Adipocyte (in vitro differentiated cells): Measurements from ENCODE around the gene PRKCH.

Experiments
- DNase-seq: peaks from one replicate; pipeline ENCODE4 v3.0.0-alpha.2; 2015; ENCODE audit warnings: low read depth
- H3K27me3 ChIP-seq: replicated peaks from 2 replicates; pipeline ENCODE4 v1.7.0; 2013; ENCODE audit warnings: mild to moderate bottlenecking, low read length, moderate library complexity; ENCODE audit not compliant: control insufficient read depth, insufficient read depth
- H3K36me3 ChIP-seq: 2 replicates; pipeline ENCODE4 v1.7.0; 2013; ENCODE audit warnings: low read length, mild to moderate bottlenecking, moderate library complexity; ENCODE audit not compliant: control insufficient read depth, insufficient read depth, severe bottlenecking
- H3K4me1 ChIP-seq: 2 replicates; pipeline ENCODE4 v1.7.0; 2013; ENCODE audit warnings: mild to moderate bottlenecking, low read length, moderate library complexity; ENCODE audit not compliant: control insufficient read depth, insufficient read depth
- H3K4me3 ChIP-seq: 2 replicates; pipeline ENCODE4 v1.7.0; 2013; ENCODE audit warnings: mild to moderate bottlenecking, low read length, moderate library complexity
- H3K9ac ChIP-seq: 2 replicates; pipeline ENCODE4 v1.7.0; 2013; ENCODE audit warnings: mild to moderate bottlenecking, low read length, moderate library complexity
- H3K9me3 ChIP-seq: 2 replicates; pipeline ENCODE4 v1.7.0; 2013; ENCODE audit warnings: mild to moderate bottlenecking, low read length, moderate library complexity; ENCODE audit not compliant: control insufficient read depth

The PRKCH gene

DNA sequence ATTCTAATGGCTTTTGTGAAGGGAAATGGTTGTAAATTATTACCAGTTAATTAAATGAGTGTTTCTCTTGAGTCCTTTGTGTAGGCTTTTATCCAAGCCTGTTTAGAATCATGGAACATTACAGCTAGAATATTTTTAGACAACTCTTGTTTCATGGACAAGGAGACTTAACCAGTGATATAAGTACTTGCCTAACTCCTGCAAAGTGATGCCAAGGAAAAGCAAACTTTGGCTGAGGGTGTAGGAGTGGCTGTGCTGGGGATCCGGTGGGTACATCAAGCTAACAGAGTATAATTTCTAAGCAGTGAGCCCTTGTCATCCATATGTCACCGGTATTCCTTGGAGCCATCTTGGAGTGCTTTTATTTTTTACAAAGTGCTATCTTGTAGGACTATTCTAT is 61.5 kb downstream of the PRKCH start:
- DNase-seq: no peak
- Histone ChIP-seq H3K9ac (no peak overlapping the region), H3K4me1 (no peaks in the 10 kb centered on the region), H3K27me3 (peaks cover 54% of the 10 kb centered on the region), H3K4me3 (no peak overlapping the region), H3K36me3 (no peaks in the 10 kb centered on the region), H3K9me3 (no peaks in the 10 kb centered on the region)

DNA sequence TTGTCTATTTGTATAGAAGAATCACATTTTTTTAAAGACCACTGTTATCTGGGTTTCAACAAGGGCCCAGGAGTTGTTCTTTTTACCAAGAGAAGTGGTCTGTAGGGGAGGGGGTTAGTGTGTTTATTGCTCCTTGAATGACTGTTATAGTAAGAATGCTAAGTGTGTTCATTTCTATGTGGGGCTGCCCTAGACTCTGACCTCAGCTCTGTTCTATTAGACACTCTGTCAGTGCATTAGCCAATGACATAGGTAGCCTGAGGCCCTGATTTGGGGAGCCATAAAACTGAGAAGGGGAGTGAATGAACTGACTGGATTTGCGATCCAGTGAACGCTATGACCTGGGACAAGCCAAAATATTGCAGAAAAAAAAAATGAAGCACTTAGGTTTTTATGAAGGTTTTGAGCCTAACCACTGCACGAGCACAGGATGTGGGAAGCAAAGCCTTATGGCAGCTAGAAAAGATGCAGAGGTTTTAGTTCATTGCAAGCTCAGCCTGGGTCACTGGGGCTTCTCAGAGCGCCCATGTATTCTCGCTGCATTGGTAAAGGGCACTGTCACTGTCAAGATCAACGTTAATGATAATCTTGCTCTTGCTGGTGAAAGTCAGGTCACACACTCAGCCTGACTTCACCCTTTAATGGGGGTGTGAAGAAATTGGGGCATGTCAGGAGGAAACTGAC is 63.8 kb downstream of the PRKCH start:
- H3K4me3 ChIP-seq: no peak overlapping the region
- no peak for DNase-seq
- H3K9ac ChIP-seq: no peak overlapping the region
- peaks cover 46% of the 10 kb centered on the region for H3K27me3 ChIP-seq
- peaks cover 11% of the 10 kb centered on the region for H3K4me1 ChIP-seq
- no peaks in the 10 kb centered on the region for H3K36me3 ChIP-seq
- no peaks in the 10 kb centered on the region for H3K9me3 ChIP-seq

DNA sequence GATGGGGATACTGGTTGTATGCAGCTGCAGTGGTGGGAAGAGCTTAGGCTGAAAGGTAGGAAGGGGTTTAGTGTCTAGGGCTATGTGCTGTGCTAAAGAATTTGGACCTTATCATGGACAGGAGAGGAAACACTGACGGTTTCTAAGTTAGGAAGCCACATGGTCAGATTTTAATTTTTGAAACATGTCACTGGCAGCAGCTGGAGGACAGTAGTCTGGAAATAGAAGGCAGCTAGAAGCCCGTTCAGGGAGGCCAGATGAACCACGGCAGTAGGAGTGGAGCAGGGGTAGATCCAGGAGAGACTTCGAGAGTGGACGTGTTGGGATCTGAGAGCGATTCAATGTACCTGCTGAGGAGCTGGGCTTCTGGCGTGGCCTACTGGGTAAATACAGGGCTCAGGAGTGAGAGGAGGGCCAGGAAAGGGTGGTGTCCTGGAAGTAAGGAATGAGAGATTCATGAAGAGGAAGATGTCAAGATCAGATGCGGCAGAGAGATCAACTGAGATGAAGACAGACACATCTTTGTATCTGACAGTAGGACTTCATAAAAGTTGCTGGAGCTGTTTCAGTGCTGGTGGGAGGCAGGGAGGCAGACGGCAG is 64.9 kb downstream of the PRKCH start:
- Histone ChIP-seq H3K9me3 (no peaks in the 10 kb centered on the region), H3K4me3 (no peak overlapping the region), H3K4me1 (peaks cover 11% of the 10 kb centered on the region), H3K27me3 (peaks cover 35% of the 10 kb centered on the region), H3K36me3 (no peaks in the 10 kb centered on the region), H3K9ac (no peak overlapping the region)
- DNase-seq: no peak

DNA sequence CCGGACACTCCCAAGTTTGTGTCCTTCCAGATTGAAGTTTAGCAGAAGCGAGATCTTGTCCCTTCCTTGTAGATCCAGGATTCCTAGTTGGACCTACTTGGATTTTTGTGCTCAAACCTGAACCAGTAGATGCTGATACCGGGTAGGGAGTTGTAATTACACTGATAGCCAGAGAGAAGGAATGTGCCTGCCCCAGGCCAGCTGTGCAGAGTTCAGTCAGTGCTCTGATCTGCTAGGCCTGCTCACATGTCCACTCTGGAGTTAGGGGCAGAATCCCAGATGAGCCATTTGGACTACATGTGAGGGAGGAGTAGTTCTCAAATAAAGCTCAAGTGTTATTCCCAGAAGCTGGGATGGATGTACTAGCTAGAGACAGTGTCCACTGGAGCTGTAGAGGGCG is 65.7 kb downstream of the PRKCH start:
- Histone ChIP-seq H3K36me3 (no peaks in the 10 kb centered on the region), H3K27me3 (peaks cover 28% of the 10 kb centered on the region), H3K4me3 (no peak overlapping the region), H3K4me1 (peaks cover 11% of the 10 kb centered on the region), H3K9ac (no peak overlapping the region), H3K9me3 (no peaks in the 10 kb centered on the region)
- DNase-seq: no peak

DNA sequence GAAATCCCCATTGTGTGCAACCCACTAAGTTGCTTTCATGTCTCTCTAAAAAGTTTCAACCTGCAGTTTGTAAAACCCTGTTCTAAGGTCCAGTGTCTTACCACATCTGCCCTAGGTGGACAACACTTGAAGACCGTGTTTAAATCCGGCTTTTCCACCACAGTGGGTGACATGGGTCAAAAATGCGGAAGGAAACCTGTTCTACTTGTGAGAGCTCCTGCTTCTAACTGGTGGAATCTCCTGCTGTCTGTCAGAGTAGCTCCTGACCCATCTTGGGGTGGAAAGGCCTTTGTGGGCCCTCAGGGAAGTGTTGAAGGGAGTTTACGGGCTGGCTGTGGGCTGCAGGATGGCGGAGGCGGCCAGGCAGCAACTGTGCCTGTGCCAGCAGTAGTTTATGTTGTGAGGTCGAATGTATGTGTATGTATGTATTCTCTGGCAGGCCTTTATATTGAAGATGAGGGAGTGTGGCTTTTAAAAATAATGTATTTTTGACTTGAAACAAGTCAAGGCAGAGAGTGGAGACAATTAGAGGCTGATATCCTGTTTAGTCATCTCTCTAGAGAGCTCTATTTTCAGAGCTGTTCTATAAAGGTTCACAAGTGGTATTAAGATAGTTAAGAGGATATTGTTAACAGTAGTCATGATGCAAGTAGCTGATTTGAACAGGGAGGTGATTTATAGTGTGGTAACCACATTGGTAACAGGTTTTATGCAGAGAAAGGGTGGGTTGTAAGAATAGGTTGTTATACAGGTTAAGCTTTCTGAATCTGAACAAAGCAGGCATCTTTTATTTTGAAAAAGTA is 67.0 kb downstream of the PRKCH start:
- Histone ChIP-seq H3K9ac (no peak overlapping the region), H3K4me1 (peaks cover 11% of the 10 kb centered on the region), H3K27me3 (peaks cover 23% of the 10 kb centered on the region), H3K36me3 (no peaks in the 10 kb centered on the region), H3K4me3 (no peak overlapping the region), H3K9me3 (no peaks in the 10 kb centered on the region)
- DNase-seq: peak; percentile 1

DNA sequence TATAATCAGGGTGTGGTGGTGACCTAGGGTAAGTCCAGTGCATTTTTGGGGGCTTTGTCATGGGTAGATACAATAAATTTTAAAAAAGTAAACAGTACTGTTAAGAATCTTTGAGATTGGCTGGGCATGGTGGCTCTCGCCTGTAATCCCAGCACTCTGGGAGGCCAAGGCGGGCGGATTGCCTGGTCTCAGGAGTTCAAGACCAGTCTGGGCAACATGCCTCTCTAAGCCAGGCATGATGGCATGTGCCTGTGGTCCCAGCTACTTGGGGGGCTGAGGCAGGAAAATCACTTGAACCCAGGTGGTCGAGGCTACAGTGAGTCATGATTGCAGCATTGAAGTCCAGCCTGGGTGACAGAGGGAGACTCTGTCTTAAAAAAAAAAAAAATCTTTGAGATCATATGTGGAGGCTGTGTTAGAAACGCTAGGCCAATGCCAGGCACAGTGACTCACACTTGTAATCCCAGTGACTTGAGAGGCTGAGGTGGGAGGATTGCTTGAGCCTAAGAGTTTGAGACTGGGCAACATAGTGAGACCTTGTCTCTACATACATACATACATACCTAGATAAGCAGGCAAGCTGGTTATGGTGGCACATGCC is 67.7 kb downstream of the PRKCH start:
- Histone ChIP-seq H3K27me3 (peaks cover 27% of the 10 kb centered on the region), H3K9ac (no peak overlapping the region), H3K4me3 (no peak overlapping the region), H3K4me1 (peaks cover 11% of the 10 kb centered on the region), H3K9me3 (no peaks in the 10 kb centered on the region), H3K36me3 (no peaks in the 10 kb centered on the region)
- DNase-seq: no peak

DNA sequence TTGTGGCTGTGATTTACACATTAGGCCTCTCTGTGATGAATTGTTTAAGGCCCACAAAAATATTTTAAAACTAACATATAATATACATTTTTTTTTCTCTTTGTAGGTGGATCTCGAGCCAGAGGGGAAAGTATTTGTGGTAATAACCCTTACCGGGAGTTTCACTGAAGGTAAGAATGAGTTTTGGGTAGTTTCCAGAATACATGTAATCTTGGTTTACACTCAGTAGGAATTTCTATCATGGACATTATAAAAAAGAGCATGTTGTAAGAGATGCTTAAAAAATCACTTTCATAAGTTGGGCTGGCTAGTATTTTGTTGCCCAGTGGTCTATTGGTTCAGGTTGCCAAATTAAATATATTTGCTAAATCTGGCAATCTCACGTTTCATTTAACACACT is 69.7 kb downstream of the PRKCH start:
- H3K4me1 ChIP-seq: peaks cover 11% of the 10 kb centered on the region
- DNase-seq: no peak
- H3K9ac ChIP-seq: no peak overlapping the region
- no peaks in the 10 kb centered on the region for H3K9me3 ChIP-seq
- no peaks in the 10 kb centered on the region for H3K36me3 ChIP-seq
- H3K27me3 ChIP-seq: peaks cover 13% of the 10 kb centered on the region
- H3K4me3 ChIP-seq: no peak overlapping the region

DNA sequence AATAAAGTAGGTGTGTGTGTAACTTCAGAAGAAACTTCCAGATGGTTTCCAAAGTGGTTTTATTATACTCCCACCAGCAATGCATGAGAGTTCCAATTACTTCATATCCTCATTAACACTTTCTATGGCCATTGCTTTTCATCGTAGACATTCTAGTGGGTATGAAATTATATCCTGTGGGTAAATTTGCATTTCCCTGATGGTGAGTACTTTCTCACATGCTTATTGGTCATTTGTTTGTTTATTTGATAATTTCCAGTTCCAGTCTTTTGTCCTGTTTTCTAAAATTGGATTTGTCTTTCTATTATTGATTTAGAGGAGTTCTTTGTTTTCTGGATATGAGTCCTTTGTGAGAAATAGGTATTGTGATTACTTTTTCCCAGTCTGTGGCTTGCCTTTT is 70.9 kb downstream of the PRKCH start:
- no peak overlapping the region for H3K9ac ChIP-seq
- no peaks in the 10 kb centered on the region for H3K9me3 ChIP-seq
- peaks cover 11% of the 10 kb centered on the region for H3K4me1 ChIP-seq
- H3K27me3 ChIP-seq: peaks cover 19% of the 10 kb centered on the region
- H3K36me3 ChIP-seq: no peaks in the 10 kb centered on the region
- H3K4me3 ChIP-seq: no peak overlapping the region
- DNase-seq: no peak

DNA sequence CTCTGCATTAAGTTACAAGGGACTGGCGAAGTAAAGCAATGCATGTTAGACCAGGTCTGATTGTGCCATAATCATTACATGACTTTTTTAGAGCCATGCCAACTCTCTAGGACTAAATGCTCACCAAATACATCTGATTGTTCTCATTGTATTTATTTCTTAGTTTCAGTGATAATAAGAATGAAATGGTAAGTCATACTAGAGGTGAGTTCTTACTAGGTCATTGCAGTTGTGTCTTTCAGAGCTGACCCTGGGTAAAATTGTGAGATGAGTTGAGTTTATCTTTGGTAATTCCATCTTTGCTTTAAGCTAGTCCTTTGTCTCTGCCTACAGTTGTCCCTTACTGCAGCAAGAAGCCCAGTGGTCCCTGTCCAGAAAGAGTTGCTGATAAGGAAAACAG is 73.2 kb downstream of the PRKCH start:
- DNase-seq: no peak
- no peak overlapping the region for H3K4me3 ChIP-seq
- H3K36me3 ChIP-seq: no peaks in the 10 kb centered on the region
- no peak overlapping the region for H3K9ac ChIP-seq
- no peaks in the 10 kb centered on the region for H3K9me3 ChIP-seq
- peaks cover 24% of the 10 kb centered on the region for H3K27me3 ChIP-seq
- H3K4me1 ChIP-seq: no peaks in the 10 kb centered on the region

DNA sequence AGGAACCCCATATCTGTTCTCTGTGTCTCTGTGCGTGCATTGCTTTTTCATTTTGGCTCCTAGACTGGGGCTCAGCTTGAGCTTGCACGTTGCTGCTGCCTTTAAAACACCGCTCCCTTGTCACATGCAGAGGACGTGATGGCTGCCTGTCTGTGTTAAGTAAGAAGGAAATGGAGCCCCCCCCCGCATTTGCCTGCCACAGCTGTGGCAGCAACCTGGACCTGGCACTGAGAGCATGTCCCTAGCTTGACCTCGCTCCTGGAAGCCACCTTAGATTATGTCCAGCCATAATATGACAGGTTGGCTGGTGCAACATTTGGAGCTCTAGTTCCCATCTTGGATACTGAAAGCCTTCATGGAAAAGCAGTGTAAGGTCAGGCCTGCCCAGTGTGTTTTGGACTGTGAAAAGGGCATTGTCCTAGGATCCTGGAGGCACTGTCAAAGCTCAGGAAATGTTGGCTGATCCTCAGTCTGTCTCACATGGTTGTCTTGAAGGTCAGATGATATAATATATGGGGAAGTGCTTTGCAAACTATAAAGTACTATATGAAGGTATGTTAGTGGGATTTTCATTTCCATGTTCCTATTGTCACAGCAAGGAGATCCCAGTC is 73.8 kb downstream of the PRKCH start:
- Histone ChIP-seq H3K27me3 (peaks cover 28% of the 10 kb centered on the region), H3K4me1 (no peaks in the 10 kb centered on the region), H3K4me3 (no peak overlapping the region), H3K36me3 (no peaks in the 10 kb centered on the region), H3K9ac (no peak overlapping the region), H3K9me3 (no peaks in the 10 kb centered on the region)
- DNase-seq: no peak

DNA sequence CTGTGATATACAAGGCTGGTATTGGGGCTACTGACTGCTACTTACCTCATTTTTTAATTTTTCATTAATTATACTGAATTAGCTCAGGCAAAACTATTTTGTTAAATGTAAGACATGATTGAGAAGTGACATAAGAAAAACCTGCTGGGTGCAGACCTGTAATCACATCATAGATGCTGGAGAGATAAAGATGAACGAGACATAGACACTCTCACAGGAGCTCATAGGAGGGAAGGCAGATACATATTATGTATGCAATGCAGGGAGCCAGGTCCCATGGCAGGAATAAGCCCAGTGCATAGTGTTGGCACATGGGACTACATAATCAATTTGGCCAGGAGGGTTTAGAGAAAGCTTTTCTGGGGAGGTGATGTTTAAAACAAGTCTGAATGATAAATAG is 74.9 kb downstream of the PRKCH start:
- Histone ChIP-seq H3K36me3 (no peaks in the 10 kb centered on the region), H3K9ac (no peak overlapping the region), H3K9me3 (no peaks in the 10 kb centered on the region), H3K27me3 (peaks cover 33% of the 10 kb centered on the region), H3K4me3 (no peak overlapping the region), H3K4me1 (no peaks in the 10 kb centered on the region)
- no peak for DNase-seq
